Activated CD4-positive, alpha-beta memory T cell treated with anti-CD3 and anti-CD28 coated beads, Interleukin-2, amount 10 ng/mL, durations not matched to agents 7 days and 5 days (primary cell): ENCODE measurements around the gene TMX4. TPM values are rescaled to one million over a fixed set of nuclear protein-coding genes. Genes with fewer than 3 reads are reported as not detected.
"Not testable (repeated sequence)": the region's sequence is repeated elsewhere in the genome, so short reads cannot be mapped to it uniquely, and the experiment has no call there.

Source experiments
- CTCF ChIA-PET: fragments of 350-600 bp; sonication (Branson Sonifier 250); formaldehyde crosslinking; loops from one replicate; lab custom pipeline; 2021; ENCODE audit warnings: antibody characterized with exemption, inconsistent platforms; lab: Charles Lee
- POLR2A ChIA-PET: fragments of 350-600 bp; sonication (Branson Sonifier 250); formaldehyde crosslinking; loops from one replicate; lab custom pipeline; 2021; ENCODE audit warnings: antibody characterized with exemption; lab: Charles Lee
- DNase-seq: peaks from one replicate; pipeline ENCODE4 v3.0.0-alpha.2; 2020
- H3K27ac Mint-ChIP-seq: one replicate; pipeline ENCODE4 v1.8.0; 2021; ENCODE audit warnings: mild to moderate bottlenecking, mixed read lengths
- H3K27me3 Mint-ChIP-seq: one replicate; pipeline ENCODE4 v1.8.0; 2021; ENCODE audit warnings: mixed read lengths
- H3K36me3 Mint-ChIP-seq: one replicate; pipeline ENCODE4 v1.8.0; 2021; ENCODE audit warnings: low read depth, mixed read lengths
- H3K4me1 Mint-ChIP-seq: one replicate; pipeline ENCODE4 v1.8.0; 2021; ENCODE audit warnings: mixed read lengths
- H3K4me3 Mint-ChIP-seq: one replicate; pipeline ENCODE4 v1.8.0; 2021; ENCODE audit warnings: mild to moderate bottlenecking, mixed read lengths
- H3K9me3 Mint-ChIP-seq: one replicate; pipeline ENCODE4 v1.8.0; 2021; ENCODE audit warnings: mixed read lengths
- total RNA-seq, 2 experiments: library from RNA; stranded (reverse); gene quantifications; one replicate each; pipeline ENCODE4 v1.2.3, GENCODE V29; 2021

Gene TMX4
- total RNA-seq, 2 experiments from 2014 or later: 73.6 to 80.3 TPM

DNA sequence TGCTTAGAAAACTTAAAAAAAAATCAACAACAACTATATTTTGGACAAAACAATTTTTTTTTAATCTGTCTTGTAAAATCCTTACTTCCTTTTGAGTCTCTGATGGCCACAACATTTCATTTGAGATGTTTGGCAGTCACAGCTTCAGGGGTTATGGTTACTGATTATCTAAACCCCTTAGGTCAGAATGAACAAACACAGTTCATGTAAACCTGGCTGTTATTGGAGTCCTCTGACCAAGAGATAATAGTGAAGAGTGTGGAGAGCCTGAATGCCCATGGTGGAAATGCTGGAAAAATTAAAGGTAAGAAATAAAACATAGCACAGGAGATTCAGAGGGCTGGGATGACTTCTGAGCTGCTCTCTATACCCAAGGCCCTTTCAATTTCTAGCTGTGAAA lies 38.2 kb downstream of the TMX4 start:
- H3K4me3 Mint-ChIP-seq: no peak overlapping the region
- no peak overlapping the region for H3K27ac Mint-ChIP-seq
- H3K4me1 Mint-ChIP-seq: peaks cover 15% of the 10 kb centered on the region
- peaks cover 41% of the 10 kb centered on the region for H3K36me3 Mint-ChIP-seq
- no peak for DNase-seq
- ChIA-PET CTCF (interaction anchor here (2.8 kb wide), 1 partner anchor 8 kb away, joined by 10 read pairs; no protein-coding TSS in a partner anchor), POLR2A (no interaction called here)
- no peaks in the 10 kb centered on the region for H3K27me3 Mint-ChIP-seq
- no peaks in the 10 kb centered on the region for H3K9me3 Mint-ChIP-seq

- peaks cover 15% of the 10 kb centered on the region for H3K4me1 Mint-ChIP-seq
- DNase-seq: peak; percentile 21
- no peak overlapping the region for H3K4me3 Mint-ChIP-seq
- H3K36me3 Mint-ChIP-seq: peaks cover 37% of the 10 kb centered on the region
- H3K27me3 Mint-ChIP-seq: no peaks in the 10 kb centered on the region
- ChIA-PET POLR2A (no interaction called here), CTCF (interaction anchor here (0.6 to 2.8 kb wide), 4 partner anchors 9 to 742 kb away, joined by 3 to 10 read pairs (median 3); no protein-coding TSS in a partner anchor)
- peak overlapping the region; percentile 3 for H3K27ac Mint-ChIP-seq
- no peaks in the 10 kb centered on the region for H3K9me3 Mint-ChIP-seq
Measured at GRCh38 chr20:7980332-7981046, 39.1 kb downstream of the TMX4 start.

DNA sequence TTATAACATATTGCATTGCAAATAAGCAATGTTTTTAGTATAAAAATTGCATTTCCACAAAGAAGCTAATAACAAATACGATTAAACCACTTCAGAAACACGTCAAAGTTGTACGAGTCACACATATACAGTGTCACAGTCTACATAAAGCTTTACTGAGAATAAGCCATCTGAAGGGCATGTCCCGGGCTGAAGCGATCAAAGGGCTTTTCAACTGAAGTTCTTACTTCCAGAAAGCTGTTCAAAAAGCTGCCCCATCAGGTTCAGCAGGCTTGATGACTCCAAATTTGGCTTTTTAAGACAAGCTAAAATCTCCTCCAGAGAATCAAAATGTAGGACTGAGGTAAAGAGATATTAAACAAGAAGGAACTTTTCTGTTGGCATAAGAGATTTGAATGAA lies 41.9 kb downstream of the TMX4 start:
- CTCF ChIA-PET: no interaction called here
- DNase-seq: no peak
- Mint-ChIP-seq H3K4me1 (peaks cover 15% of the 10 kb centered on the region), H3K27ac (no peak overlapping the region), H3K36me3 (peaks cover 31% of the 10 kb centered on the region), H3K9me3 (no peaks in the 10 kb centered on the region), H3K4me3 (no peak overlapping the region), H3K27me3 (peaks cover 2% of the 10 kb centered on the region)
- POLR2A ChIA-PET: no interaction called here

DNA sequence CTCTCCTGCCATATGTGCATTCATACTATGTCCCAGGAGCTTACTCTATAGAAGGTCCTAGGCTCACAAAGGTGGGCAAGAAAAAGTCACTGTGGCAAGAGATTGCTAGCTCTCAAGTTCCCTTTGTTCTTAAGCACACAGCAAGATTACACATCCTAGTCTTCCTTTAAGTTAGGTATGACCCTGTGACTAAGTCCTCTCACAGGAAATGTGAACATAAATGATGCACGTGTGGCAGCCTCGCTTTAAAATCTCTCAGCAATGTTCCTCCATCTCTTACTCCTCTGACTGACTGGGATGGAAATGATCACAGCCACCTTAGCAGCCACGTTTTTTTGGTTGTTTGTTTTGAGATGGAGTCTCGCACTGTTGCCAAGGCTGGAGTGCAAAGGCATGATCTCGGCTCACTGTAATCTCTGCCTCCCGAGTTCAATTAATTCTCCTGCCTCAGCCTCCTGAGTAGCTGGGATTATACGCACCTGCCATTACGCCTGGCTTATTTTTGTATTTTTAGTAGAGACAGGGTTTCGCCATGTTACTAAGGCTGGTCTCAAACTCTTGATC lies 43.6 kb downstream of the TMX4 start:
- ChIA-PET CTCF (no interaction called here), POLR2A (no interaction called here)
- peaks cover 4% of the 10 kb centered on the region for H3K27me3 Mint-ChIP-seq
- H3K4me3 Mint-ChIP-seq: no peak overlapping the region
- DNase-seq: no peak
- H3K4me1 Mint-ChIP-seq: peaks cover 12% of the 10 kb centered on the region
- peaks cover 14% of the 10 kb centered on the region for H3K36me3 Mint-ChIP-seq
- no peaks in the 10 kb centered on the region for H3K9me3 Mint-ChIP-seq
- H3K27ac Mint-ChIP-seq: no peak overlapping the region

DNA sequence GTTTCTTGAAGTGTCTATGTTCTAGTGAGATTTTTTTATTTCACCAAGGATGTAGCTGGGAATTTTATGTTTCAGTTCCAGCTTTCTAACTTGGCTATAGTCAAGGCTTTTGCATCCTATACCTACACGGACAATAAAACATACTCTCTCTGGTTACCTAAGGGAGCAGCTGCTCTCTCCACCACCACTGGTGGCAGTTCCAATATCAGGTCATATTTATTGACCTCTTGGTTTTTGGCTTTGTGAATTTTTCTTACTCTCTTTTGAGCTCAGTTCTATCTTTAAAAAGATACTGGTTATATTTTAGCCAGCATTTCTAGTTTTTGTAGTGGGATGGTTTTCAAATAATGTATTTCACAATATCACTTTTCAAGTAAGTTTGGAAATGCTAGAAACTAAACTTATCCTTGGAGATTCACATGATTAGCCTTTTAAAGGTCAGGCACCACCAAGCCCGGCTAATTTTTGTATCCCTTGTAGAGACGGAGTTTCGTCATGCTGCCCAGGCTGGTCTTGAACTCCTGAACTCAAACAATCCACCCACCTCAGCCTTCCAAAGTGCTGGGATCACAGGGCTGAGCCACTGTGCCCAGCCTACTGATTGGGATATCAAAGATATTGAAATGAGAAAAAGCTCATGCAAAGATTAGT lies 44.7 kb downstream of the TMX4 start:
- peaks cover 1% of the 10 kb centered on the region for H3K4me1 Mint-ChIP-seq
- no peak for DNase-seq
- H3K27me3 Mint-ChIP-seq: peaks cover 7% of the 10 kb centered on the region
- no peak overlapping the region for H3K27ac Mint-ChIP-seq
- POLR2A ChIA-PET: no interaction called here
- no peak overlapping the region for H3K4me3 Mint-ChIP-seq
- H3K36me3 Mint-ChIP-seq: peaks cover 4% of the 10 kb centered on the region
- CTCF ChIA-PET: interaction anchor here (1.3 kb wide), 1 partner anchor 30 kb away, joined by 3 read pairs; no protein-coding TSS in a partner anchor
- no peaks in the 10 kb centered on the region for H3K9me3 Mint-ChIP-seq

DNA sequence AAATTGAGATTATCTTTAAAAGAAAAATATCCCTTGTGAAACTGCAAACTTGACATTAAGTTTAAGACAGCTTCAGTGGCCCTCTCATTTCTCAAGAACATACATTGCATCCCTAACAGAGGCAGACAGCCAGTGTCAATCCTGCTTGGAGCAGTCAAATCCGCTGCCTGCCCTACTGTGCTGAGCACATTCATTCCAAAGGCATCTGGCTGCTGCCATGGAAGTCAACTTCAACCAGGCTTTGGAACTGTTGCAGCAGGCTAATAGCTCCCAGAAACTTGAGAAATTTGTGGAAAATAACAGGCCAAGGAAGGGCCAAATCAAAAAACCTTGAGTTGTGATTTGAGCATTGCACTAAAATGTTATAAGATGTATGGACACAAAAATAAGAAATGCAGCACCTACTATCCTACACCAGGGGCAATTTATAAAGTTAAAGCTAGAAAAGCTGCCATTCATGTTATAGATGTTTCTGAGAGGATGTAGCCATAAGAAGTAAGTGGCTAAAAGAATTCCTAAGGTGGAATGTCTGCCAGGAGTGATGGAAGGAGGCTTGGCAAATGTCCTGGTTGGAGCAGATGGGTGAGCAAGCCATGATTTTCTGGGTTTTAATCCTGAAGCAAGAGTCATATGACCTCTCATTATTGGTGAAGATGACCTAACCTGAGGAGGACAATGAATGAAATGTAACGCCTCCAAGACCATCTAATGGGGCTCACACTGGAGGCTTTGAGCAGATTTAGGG lies 47.9 kb downstream of the TMX4 start:
- Mint-ChIP-seq H3K4me3 (no peak overlapping the region), H3K36me3 (no peaks in the 10 kb centered on the region), H3K27ac (no peak overlapping the region), H3K4me1 (no peaks in the 10 kb centered on the region), H3K9me3 (no peaks in the 10 kb centered on the region), H3K27me3 (peaks cover 7% of the 10 kb centered on the region)
- POLR2A ChIA-PET: no interaction called here
- no peak for DNase-seq
- CTCF ChIA-PET: no interaction called here

GRCh38 chr20:7967199-7967844 lies 52.2 kb downstream of the TMX4 start:
- Mint-ChIP-seq H3K4me3 (no peak overlapping the region), H3K27me3 (peaks cover 5% of the 10 kb centered on the region), H3K9me3 (no peaks in the 10 kb centered on the region), H3K4me1 (no peaks in the 10 kb centered on the region), H3K27ac (no peak overlapping the region), H3K36me3 (no peaks in the 10 kb centered on the region)
- ChIA-PET POLR2A (no interaction called here), CTCF (interaction anchor here (0.7 kb wide), 1 partner anchor 31 kb away, joined by 3 read pairs; no protein-coding TSS in a partner anchor)
- DNase-seq: no peak

GRCh38 chr20:7966176-7966575 lies 53.4 kb downstream of the TMX4 start:
- Mint-ChIP-seq H3K36me3 (no peaks in the 10 kb centered on the region), H3K9me3 (no peaks in the 10 kb centered on the region), H3K27me3 (peaks cover 4% of the 10 kb centered on the region), H3K4me3 (no peak overlapping the region), H3K27ac (no peak overlapping the region), H3K4me1 (no peaks in the 10 kb centered on the region)
- DNase-seq: no peak
- CTCF ChIA-PET: no interaction called here
- POLR2A ChIA-PET: no interaction called here

DNA sequence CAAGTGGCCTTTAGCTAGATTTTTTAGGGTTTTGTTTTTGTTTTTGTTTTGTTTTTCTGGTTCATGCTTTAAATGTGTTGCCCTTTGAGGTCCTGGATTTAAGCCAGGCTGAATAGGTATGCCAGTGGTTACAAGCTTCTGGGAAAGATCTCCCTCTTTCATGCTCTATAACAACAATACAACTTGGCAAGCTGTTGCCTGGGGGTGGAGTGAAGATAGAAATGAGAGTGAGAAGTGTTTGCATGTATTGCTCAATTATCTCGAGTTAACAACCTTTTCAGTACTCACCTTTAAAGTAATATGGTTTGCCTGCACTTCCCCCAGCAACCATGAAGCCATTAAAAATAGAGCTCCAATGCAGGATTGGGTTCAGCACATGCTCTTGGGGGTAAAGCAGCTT lies 60.1 kb downstream of the TMX4 start:
- no peak overlapping the region for H3K27ac Mint-ChIP-seq
- CTCF ChIA-PET: no interaction called here

GRCh38 chr20:7956561-7956960 lies 63.0 kb downstream of the TMX4 start:
- H3K36me3 Mint-ChIP-seq, DNase-seq, H3K27me3 Mint-ChIP-seq, H3K4me1 Mint-ChIP-seq, H3K9me3 Mint-ChIP-seq, H3K4me3 Mint-ChIP-seq, CTCF ChIA-PET, POLR2A ChIA-PET, H3K27ac Mint-ChIP-seq: not testable (repeated sequence)

More for the DNA sequence above, 60.1 kb downstream of the TMX4 start:
- POLR2A ChIA-PET: no interaction called here
- Mint-ChIP-seq H3K4me1 (no peaks in the 10 kb centered on the region), H3K9me3 (no peaks in the 10 kb centered on the region), H3K4me3 (no peak overlapping the region), H3K36me3 (no peaks in the 10 kb centered on the region), H3K27me3 (peaks cover 2% of the 10 kb centered on the region)
- DNase-seq: no peak

DNA sequence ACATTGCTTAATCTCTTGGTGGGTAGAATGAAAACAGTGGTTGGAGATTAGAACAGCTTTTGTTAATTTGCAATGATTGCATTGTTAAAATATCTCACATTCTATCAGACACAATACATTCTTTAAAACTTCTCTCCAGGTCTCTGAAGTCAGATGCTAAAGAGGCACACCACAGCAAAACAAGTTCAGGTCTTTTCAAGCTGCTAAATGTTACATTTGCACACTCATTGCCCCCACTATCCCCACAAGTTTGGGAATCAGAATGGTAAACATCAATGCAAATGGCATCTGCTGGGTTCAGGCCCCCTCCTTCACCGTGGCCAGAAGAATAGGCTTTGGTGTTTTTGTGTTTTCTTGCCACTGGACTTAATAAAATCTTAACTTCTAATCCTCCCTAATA lies 69.2 kb downstream of the TMX4 start:
- Mint-ChIP-seq H3K4me1 (no peaks in the 10 kb centered on the region), H3K4me3 (no peak overlapping the region), H3K27ac (no peak overlapping the region), H3K36me3 (no peaks in the 10 kb centered on the region), H3K27me3 (peaks cover 14% of the 10 kb centered on the region), H3K9me3 (no peaks in the 10 kb centered on the region)
- ChIA-PET POLR2A (no interaction called here), CTCF (no interaction called here)
- no peak for DNase-seq

GRCh38 chr20:7943891-7944290 lies 75.7 kb downstream of the TMX4 start:
- no peaks in the 10 kb centered on the region for H3K4me1 Mint-ChIP-seq
- DNase-seq: no peak
- H3K27ac Mint-ChIP-seq: no peak overlapping the region
- ChIA-PET CTCF (interaction anchor here (1.2 kb wide), 1 partner anchor 8 kb away, joined by 3 read pairs; no protein-coding TSS in a partner anchor), POLR2A (no interaction called here)
- H3K4me3 Mint-ChIP-seq: no peak overlapping the region
- H3K9me3 Mint-ChIP-seq: no peaks in the 10 kb centered on the region
- H3K27me3 Mint-ChIP-seq: peaks cover 14% of the 10 kb centered on the region
- H3K36me3 Mint-ChIP-seq: no peaks in the 10 kb centered on the region
